SK-N-MC (cell line): ENCODE data around the gene CTTNBP2.

Source experiments
- EZH2 ChIP-seq: fragments of 200-600 bp; sonication (generic); IDR thresholded peaks from one replicate; pipeline ENCODE4 v1.6.1; 2017; ENCODE audit warnings: antibody characterized with exemption
- POLR2AphosphoS5 ChIP-seq: IDR thresholded peaks from 2 replicates; pipeline ENCODE4 v1.6.1; 2012; ENCODE audit warnings: mild to moderate bottlenecking, low read depth, low read length, borderline replicate concordance

GRCh38 chr7:117717357-117717756, 155.9 kb downstream of the CTTNBP2 start:
- TF ChIP-seq POLR2AphosphoS5 (no peak), EZH2 (no peak)
